ENCODE results near the gene ALG12.

- TF ChIP-seq EZH2 (IDR thresholded peaks at IDR 0.05; ENCODE audit: low read depth, low read length, severe bottlenecking) = no peak
- TF ChIP-seq CBX5 (IDR thresholded peaks at IDR 0.05; ENCODE audit: low read depth, low read length) = no peak
- no peak for TF ChIP-seq ZNF274 (IDR thresholded peaks at IDR 0.05; ENCODE audit: borderline replicate concordance, extremely low read depth, low read length)
- no peak for TF ChIP-seq CEBPB (IDR thresholded peaks at IDR 0.05; ENCODE audit: low read depth, low read length)
- TF ChIP-seq POLR2A (IDR thresholded peaks at IDR 0.05; ENCODE audit: control extremely low read depth in 1 of 2, low read depth in 2 of 2, low read length in 2 of 2) = no peak
- no peak for TF ChIP-seq CTCF (IDR thresholded peaks at IDR 0.05; ENCODE audit: control extremely low read depth in 1 of 3, insufficient read depth in 1 of 3, low read depth in 1 of 3, low read length in 3 of 3)
- no peak for TF ChIP-seq MAX (IDR thresholded peaks at IDR 0.05)
- TF ChIP-seq RAD21 (IDR thresholded peaks at IDR 0.05 in 1 of 2, conservative IDR thresholded peaks at IDR 0.05 in 1 of 2; ENCODE audit: low read depth in 2 of 2, low read length in 2 of 2) = no peak
Observed at GRCh38 chr22:49867303-49868265, 50.7 kb downstream of the ALG12 start.

All from H1 (cell line).